Cortex of kidney (tissue), 1 donor: Measurements from ENCODE around the gene RAPSN.
"Not testable (repeated sequence)": the region's sequence is repeated elsewhere in the genome, so short reads cannot be mapped to it uniquely, and the experiment has no call there.

Experiments used
- DNase-seq: peaks from one replicate; lab custom pipeline; 2025; lab: John Stamatoyannopoulos, UW

The RAPSN gene

DNA sequence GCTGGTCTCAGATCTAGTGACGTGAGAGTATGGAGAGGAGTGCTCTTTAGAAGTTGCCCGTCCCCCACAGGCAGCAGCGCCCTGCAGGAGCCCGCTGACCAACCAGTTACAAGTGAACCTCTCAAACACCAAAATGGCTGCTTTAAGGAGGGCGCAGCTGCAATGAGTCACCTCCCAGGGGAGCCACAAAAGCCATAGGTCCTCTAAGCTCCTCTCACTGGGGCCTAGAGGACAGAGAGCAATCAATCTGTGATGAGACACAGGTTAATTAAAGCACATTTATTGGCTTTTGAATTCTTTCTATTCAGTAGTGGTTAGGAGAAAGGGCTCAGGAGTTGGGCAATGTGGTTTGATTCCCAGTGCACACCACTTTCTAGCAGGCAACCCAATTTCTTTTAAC lies 15.5 kb upstream of the RAPSN start:
- DNase-seq, result no peak

DNA sequence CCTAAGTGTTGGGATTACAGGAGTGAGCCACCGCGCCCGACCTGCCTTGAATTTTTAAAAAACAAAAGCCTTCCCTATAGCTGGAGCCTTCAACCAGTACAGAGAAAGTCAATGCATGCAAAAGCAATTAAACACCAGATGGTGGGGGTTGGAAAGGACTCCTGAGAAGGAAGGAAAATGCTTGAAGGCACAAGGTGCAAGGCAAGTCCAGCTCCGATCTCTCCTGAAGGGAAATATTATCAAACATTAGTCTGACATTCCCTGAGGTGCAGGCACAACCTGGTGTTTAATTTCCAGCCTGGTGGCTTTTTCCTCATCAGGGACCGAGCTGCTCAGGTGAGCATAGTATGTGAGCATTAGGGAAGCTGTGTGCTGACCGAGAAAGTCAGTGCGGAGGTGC lies 12.9 kb upstream of the RAPSN start:
- no peak for DNase-seq

DNA sequence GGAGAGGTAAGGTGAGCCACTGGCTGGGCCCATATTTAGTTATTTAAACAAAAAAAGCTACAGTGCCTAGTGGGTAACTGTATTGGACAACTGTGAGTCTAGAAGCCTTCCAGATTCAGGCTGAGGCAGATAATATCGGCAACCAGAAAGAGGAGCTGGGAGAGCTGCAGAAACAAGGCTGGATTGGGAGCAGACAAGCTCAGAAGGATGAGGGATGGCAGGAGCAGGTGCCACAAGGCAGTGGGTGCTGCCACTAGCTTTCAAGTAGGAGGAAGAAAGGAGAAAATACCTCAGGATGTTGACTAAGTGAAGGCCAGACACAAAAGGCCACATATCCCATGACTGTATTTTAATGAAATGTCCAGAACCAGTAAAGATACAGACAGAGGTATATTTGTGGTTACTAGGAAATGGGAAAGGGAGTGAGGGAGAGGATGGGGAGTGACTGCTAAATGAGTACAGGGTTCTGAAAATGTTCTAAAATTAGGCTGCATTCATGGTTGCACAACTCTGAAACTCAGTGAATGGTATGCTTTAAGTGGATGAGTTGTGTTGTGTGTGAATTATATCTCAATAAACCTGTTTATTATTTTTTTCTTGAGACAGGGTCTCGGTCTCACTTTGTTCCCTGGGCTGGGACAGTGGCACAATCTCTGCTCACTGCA lies 11.8 kb upstream of the RAPSN start:
- no peak for DNase-seq

DNA sequence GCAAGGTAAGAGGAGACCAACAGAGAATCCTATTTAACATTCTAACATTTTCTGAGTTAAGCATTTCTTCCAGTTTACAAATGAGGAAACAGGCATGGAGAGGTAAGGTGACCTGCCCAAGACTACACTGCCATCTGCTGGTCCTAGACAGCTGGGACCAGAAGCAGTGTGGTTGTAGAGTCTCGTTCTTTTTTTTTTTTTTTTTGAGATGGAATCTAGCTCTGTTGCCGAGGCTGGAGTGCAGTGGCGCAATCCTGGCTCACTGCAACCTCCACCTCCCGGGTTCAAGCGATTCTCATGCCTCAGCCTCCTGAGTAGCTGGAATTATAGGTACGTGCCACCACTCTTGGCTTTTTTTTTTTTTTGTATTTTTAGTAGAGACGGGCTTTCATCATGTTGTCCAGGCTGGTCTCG lies 5.3 kb upstream of the RAPSN start:
- not testable (repeated sequence) for DNase-seq

DNA sequence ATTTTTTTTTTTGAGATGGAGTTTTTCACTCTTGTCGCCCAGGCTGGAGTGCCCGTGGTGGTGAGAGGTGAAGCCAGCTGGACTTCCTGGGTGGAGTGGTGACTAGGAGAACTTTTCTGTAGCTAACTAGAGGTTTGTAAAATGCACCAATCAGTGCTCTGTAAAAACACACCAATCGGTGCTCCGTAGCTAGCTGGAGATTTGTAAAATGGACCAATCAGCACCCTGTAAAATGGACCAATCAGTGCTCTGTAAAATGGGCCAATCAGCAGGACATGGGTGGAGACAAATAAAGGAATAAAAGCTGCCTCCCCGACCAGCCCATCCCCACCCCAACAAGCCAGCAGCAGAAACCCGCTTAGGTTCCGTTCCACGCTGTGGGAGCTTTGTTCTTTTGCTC lies 4.4 kb upstream of the RAPSN start:
- DNase-seq, result no peak

DNA sequence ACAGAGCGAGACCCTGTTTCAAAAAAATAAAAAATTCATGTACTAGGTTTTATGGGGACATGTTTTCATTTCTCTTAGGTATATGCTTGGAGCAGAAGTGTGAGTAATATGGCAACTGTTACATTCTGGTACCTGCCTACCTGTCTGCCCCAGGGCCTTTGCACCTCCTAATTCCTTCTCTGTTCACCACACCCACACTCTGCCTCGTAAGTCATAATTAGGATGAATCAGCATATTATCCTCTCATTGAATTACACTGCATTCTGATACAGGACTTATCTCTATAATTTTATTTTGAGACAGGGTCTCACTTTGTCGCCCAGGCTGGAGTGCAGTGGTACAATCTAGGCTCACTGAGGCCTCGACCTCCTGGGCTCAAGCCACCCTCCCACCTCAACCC lies 3.1 kb upstream of the RAPSN start:
- DNase-seq, result no peak

DNA sequence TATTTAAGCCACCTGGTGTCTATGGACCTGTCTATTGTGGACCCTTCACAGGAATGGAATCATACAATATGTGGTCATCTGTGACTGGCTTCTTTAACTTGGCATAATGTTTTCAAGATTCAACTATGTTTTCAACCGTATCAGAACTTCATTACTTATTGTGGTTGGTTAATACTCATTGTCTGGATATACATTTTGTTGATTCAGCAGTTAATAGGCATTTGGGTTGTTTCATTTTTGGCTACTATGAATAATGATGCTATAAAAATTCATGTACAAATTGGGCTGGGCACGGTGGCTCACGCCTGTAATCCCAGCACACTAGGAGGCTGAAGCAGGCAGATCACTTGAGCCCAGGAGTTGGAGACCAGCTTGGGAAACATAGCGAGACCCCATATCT lies 2.5 kb upstream of the RAPSN start:
- no peak for DNase-seq

DNA sequence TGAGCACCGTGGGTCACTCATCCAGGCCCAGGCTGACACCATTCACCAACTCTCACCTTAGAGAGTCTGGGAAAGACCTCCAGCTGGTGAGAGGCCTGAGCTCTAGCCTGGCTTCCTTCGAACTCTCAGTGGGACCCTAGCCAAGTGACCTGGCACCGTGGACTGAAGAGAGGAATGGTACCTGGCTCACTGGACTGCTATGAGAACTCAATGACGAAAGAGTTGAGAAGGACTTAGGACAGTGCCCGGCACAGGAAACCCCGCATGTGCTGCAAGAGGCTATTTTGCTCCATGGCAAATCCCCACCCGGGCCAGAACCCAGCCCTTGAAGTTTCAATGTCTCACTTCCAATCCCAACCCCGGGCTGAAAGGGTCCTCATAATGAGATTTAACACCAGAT lies 605 bp upstream of the RAPSN start:
- DNase-seq, result no peak

DNA sequence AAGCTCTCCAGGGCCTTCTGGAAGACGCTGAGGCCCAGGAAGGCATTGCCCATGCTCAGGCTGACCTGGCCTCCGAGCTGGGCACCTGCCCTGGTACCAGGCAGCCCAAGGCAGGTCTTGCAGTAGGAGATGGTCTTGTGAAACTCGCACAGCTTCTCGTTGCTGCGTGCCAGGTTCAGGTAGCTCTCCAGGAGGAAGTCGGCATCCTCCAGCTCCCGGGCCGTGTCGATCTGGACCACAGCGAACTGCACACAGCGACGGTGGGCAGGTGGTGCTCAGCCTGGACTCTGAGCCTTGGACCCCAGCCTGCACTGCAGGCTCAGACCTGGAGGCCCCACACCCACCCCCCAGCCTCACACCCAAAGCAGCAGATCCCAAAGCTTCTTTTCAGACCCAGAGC lies 1.0 kb downstream of the RAPSN start:
- no peak for DNase-seq

DNA sequence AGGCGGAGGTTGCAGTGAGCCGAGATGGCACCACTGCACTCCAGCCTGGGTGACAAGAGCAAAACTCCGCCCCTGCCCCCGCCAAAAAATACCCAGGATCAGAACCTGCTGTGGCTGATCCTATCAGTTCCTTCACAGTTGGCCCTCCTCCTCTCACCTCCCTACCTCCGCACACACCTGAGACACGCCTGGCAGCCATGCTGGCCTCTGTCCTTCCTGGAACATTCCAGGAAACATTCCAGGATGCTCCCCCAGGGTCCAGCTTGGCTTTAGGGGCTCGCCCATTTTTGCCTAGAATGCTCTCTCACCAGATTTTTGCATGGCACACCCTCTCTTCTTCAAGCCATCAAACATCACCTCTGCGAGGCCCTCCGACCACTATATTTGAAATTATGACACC lies 2.1 kb downstream of the RAPSN start:
- DNase-seq, result no peak

DNA sequence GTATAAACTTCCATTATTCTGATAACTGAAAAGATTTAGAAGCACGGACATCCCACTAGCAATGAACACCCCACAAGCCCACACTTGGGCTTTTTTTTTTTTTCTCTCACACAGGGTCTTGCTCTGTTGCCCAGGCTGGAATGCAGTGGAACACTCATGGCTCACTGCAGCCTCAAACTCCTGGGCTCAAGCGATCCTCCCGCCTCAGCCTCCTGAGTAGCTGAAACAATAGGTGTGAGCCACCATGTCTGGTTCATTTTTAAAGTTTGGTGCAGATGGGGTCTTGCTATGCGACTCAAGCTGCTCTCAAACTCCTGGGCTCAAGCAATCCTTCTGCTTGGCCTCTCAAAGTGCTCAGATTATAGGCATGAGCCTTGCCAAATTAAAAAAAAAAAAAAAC lies 3.1 kb downstream of the RAPSN start:
- no peak for DNase-seq

DNA sequence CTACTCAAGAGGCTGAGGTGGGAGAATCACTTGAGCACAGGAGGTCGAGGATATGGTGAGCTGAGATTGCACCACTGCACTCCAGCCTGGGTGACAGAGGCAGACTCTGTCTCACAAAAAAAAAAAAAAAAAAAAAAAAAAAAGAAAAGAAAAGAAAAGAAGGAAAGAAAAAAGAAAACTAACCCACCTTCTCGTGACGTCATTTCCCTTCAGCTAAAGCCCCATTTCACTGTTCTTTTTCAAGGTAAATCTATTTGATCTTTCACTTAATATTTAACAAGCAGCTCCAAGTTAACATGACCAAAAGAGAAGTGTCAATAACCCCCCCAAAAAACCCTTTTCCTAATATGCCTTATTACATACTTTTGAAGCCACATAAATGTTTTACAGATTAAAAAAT lies 5.1 kb downstream of the RAPSN start:
- no peak for DNase-seq

DNA sequence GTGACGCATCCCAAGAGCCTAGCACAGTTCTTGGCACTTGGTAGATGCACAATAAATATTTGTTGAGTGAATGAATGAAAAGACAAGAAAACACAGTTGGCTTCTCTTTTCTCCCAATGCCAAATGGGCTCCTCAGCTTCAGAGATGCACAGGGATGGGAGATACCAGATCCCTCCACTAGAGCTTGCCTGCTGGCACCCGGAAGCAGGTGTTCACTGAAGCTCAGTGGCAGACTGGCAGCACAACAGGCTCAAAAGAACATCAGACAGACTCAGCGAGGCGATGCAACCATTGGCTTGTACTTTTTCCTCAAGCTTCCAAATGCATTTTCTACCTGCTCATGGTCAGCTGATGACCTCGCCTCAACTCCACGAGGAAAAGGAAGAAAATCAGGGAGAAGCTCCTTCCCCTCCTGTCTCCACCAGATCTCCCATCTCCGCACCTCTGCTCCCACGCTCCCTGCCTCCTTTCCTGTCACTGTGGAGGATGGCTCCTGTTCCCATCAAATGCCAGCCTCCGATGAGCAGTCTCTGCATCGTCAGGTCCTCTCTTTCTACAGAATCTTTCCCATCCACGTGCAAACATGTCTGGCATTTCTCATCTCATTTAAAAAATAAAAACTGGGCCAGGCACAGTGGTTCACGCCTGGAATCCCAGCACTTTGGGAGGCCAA lies 5.8 kb downstream of the RAPSN start:
- DNase-seq, result no peak

DNA sequence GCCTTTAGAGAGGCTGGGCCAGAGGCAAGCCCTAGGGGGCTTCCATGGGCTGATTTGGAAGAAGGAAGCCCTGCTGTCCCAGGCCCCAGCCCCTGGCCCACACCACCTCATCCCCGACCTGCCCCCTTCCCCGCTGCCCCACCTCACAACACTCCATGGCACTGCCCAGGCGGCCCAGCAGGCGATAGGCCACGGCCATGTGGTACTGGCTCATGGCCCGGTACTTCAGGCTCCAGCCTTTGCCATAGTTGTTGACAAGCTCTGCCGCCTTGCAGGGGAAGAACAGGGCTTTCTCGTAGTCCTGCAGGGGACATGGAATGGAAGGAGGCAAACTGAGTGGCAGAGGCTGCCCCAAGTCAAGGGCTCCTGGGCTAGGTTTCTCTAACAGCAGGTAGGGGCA lies 6.4 kb downstream of the RAPSN start:
- DNase-seq, result no peak

DNA sequence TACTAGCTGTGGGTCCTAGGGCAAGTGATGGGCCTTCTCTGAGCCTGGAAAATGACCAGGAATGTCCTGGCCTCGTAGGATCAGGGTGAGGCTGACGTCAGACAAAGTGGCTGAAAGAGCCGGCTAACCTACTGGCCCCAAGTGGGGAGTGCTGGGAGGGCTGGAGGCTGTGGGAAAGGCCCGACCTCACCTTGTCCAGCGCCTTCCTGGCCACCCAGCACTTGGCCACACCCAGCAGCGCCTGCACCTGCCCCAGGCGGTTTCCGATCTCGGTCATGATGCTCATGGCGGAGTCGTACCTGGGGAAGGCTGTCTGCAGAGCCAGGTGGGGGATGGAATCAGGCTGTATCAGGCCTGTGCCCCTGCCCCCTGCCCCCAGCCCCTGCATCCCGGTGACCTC lies 7.5 kb downstream of the RAPSN start:
- no peak for DNase-seq

DNA sequence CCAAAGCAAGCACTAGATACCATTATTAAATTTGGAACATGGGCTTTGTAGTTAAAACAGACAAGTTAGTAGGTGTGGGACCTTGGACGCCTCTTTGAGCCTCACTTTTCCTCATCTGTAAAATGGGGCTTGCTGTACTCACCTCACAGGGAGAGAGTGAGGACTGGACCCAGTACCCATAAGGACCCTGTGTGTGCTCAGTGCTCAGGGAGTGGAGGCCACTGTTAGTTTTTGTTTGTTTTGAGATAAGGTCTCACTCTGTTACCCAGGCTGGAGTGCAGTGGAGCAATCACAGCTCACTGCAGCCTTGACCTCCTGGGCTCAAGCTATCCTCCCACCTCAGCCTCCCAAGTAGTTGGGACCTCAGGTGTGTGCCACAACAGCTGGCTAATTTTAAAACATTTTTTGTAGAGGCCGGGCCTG lies 8.9 kb downstream of the RAPSN start:
- no peak for DNase-seq

DNA sequence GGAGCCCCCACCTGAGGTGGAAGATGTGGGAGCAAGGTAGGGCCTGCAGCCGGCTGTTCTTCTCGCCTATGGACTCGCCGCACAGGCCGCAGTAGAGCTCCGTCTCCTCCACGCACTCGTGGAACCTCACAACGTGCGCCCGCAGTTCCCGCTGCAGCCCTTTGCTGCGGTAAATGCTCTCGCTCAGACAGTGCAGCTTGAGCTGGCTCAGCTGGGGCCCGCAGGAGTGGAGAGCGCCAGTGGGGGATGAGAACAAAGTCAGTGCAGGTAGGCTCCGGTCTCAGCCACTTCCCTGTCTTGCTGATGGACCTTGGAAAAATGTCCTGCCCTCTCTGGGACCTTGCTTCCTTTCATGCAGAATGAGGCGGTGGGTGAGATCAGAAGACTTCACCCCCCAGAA lies 10.2 kb downstream of the RAPSN start:
- DNase-seq, result no peak

DNA sequence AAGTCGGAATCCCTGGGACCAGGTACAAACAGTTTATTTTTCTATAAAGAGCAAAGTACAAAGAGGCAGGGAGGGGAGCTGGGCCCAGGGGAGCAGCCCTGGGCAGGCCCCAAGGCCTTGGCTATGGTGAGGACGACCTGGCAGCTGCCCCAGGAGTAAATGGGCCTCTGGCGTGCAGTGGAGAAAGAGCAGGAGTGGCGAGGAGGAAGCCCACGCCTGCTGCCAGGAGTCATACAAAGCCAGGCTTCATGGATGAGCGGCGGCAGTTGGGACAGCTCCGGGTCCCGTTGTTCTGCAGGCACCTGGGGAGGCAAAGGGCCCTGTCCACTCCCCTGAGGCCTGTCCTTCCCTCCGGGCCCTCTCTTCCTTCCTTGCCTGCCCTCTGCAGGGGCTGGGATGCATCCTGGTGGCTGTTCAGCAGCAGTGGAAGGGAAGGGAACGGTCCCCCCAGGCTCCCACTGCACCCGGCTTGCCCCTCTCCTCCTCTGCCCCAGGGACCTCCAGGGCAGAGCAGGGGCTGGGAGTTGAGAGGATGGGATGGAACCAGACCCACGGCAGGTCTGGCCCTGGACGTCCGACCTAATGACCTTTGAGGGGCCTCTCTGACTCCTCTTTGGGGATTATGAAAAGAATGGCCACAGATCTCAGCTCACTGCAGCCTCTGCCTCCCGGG lies 11.1 kb downstream of the RAPSN start:
- DNase-seq, result no peak

DNA sequence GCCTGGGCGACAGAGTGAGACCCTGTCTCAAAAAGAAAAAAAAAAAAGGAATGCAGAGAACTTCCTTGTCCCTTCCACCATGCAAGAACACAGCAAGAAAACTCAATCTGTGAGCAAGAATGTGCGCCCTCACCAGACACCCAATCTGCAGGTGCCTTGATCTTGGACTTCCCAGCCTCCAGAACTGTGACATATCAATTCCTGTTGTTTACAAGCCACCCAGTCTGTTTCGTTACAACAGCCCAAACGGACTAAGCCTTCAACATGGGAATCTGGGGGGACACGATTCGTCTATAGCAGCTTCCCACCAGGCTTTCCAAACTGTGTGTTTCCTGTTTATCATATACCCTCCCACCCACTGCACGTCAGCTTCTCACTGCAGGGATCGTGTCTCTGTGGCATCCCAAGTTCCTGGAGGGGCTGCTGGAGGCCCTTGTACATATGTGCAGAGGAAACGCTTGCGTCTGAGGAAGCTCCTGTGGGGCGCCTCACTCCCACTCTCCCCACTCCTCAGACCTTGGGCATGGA lies 11.7 kb downstream of the RAPSN start:
- no peak for DNase-seq

DNA sequence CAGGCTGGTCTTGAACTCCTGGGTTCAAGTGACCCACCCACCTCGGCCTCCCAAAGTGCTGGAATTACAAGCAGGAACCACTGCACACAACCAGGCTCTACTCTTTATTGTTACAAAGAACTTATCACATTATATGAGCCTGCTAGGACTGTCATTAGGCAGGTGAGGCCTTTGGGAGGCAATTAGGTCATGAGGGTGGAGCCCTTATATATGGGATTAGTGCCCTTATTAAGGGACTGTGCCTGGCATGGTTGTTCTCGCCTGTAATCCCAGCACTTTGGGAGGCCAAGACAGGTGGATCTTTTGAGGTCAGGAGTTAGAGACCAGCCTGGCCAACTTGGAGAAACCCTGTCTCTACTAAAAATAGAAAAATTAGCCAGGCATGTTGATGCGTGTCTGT lies 12.2 kb downstream of the RAPSN start:
- DNase-seq, result no peak

DNA sequence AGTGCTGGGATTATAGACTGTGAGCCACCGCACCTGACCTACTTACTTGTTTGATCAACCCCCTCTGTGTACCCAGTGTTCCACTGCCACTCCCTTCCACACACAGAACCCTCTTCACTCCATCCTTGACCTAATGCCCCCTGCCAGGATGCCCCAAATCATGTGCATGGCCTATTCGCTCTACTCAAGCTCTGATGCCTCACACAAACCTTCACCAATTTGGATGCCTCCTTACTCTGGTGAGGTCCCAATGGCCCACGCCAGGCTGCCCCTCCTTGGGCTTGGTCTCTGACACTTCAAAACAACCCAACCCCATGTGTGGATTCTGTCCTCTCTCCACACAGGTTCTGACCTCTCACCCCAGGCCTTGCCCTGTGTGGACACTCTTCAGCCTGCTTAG lies 13.2 kb downstream of the RAPSN start:
- DNase-seq, result no peak

DNA sequence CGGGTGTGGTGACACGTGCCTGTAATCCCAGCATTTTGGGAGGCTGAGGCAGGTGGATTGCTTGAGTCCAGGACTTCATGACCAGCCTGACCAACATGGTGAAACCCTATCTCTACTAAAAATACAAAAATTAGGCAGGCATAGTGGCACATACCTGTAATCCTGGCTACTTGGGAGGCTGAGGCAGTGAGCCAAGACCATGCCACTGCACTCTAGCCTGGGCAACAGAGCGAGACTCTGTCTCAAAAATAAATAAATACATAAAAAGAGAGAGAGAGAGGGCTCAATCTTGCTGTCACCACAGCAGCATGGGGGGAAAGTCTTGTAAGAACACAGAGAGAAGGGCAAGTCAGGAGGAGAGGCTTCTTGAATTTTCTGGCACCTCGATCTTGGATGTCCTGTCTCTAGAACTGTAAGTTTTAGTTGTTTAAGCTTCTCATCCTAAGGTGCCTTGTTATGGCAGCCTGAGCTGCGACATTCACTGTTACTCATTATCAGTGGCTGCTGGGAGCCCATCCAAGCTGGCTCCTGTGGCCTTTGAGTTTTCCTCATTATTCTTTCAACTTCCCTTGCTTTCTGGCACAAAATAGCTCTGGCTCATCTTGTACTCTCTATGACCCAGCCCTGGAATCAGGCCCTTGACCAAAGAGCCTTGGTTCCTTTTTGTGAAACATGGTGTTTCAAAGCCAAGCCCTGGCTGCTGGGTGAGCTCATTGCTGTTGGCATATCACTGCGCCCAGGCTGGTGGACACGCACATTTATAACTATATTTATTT lies 14.7 kb downstream of the RAPSN start:
- no peak for DNase-seq

DNA sequence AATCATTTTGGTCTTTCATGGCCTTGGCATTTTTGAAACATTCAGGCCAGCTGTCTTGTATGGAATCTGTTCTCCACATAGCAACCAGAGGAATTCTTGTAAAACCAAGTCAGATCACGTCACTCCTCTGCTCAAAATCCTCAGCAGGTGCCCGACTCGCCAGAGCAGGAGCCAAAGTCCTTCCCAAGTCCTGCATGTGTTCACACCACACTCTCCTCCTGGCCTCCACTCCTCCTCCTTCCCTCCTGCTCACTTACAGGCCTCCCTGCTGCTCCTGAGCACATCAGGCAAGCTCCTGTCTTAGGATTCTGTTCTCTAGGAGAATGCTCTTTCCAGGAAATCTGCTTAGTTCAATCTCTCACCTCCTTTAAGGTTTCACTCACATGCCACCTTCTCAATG lies 15.8 kb downstream of the RAPSN start:
- DNase-seq, result no peak
